H1 (cell line): ENCODE data around the gene THAP7. TPM values are rescaled to one million over a fixed set of nuclear protein-coding genes. Genes with fewer than 3 reads are reported as not detected.

Experiments
- CTCF ChIA-PET: fragments of 300-600 bp; sonication (Branson Sonifier 250); formaldehyde crosslinking; loops from one replicate; lab custom pipeline; 2021; ENCODE audit not compliant: partially characterized antibody; lab: Charles Lee
- POLR2A ChIA-PET: fragments of 300-600 bp; sonication (Branson Sonifier 250); formaldehyde crosslinking; loops from one replicate; lab custom pipeline; 2021; ENCODE audit warnings: inconsistent platforms; ENCODE audit not compliant: partially characterized antibody; lab: Charles Lee
- DNase-seq, 2 experiments: peaks; one replicate each; pipeline versions ENCODE4 v3.0.0 to v3.0.0-alpha.2; 2010 to 2022; ENCODE audit warnings: low spot score in 2 of 2, low read depth in 1 of 2, mixed read lengths in 1 of 2
- FAIRE-seq: peaks from 2 replicates; lab custom pipeline; 2011; peaks lifted over from hg19 to GRCh38; lab: Jason Lieb, UNC
- H2AFZ ChIP-seq: 2 replicates; pipeline ENCODE4 v1.8.1; 2012; ENCODE audit warnings: low read length, inconsistent platforms
- H2AK5ac ChIP-seq: 2 replicates; pipeline ENCODE4 v1.6.1; 2013; ENCODE audit warnings: low read depth, low read length
- H2BK120ac ChIP-seq: replicated peaks from 2 replicates; pipeline ENCODE3; 2013; ENCODE audit warnings: low read depth, low read length, inconsistent platforms
- H2BK12ac ChIP-seq: 2 replicates; pipeline ENCODE4 v1.6.1; 2013; ENCODE audit warnings: low read depth, low read length
- H2BK15ac ChIP-seq: 2 replicates; pipeline ENCODE4 v1.6.1; 2013; ENCODE audit warnings: low read length
- H2BK20ac ChIP-seq: 2 replicates; pipeline ENCODE4 v1.6.1; 2013; ENCODE audit warnings: low read length
- H2BK5ac ChIP-seq: 2 replicates; pipeline ENCODE4 v1.6.1; 2013; ENCODE audit warnings: low read depth, low read length
- H3K14ac ChIP-seq: 2 replicates; pipeline ENCODE4 v1.6.1; 2013; ENCODE audit warnings: inconsistent platforms; ENCODE audit not compliant: insufficient read length
- H3K18ac ChIP-seq: 2 replicates; pipeline ENCODE4 v1.6.1; 2013; ENCODE audit warnings: low read length; ENCODE audit errors: extremely low read depth
- H3K23ac ChIP-seq: 2 replicates; pipeline ENCODE4 v1.6.1; 2013; ENCODE audit warnings: inconsistent platforms; ENCODE audit not compliant: insufficient read length
- H3K23me2 ChIP-seq: 2 replicates; pipeline ENCODE4 v1.6.1; 2013; ENCODE audit warnings: low read depth, low read length
- H3K27ac ChIP-seq: 2 replicates; pipeline ENCODE4 v1.6.1; 2011; ENCODE audit warnings: low read depth, low read length, inconsistent platforms
- H3K27me3 ChIP-seq, 4 experiments: replicated peaks in 1 of 4; 1 replicate in 1 of 4; 2 replicates in 3 of 4; pipeline versions ENCODE4 v1.6.1 to v1.8.1; 2011 to 2013; ENCODE audit warnings: low read length in 3 of 4, mild to moderate bottlenecking in 3 of 4, inconsistent platforms in 2 of 4, mixed read lengths in 2 of 4, moderate library complexity in 1 of 4; ENCODE audit not compliant: control insufficient read depth in 3 of 4, insufficient read depth in 3 of 4; ENCODE audit errors: extremely low read depth in 1 of 4
- H3K36me3 ChIP-seq, 4 experiments: 2 replicates each; pipeline versions ENCODE4 v1.6.1 to v1.8.1; 2011 to 2013; ENCODE audit warnings: mild to moderate bottlenecking in 4 of 4, low read length in 3 of 4, moderate library complexity in 2 of 4, control low read depth in 1 of 4, inconsistent platforms in 1 of 4; ENCODE audit not compliant: insufficient read depth in 4 of 4, control insufficient read depth in 2 of 4
- H3K4ac ChIP-seq: replicated peaks from 2 replicates; pipeline ENCODE3; 2013; ENCODE audit warnings: low read length, low read depth, mixed read lengths, inconsistent platforms; ENCODE audit not compliant: insufficient read length
- H3K4me1 ChIP-seq, 4 experiments: replicated peaks in 1 of 4; 1 replicate in 1 of 4; 2 replicates in 3 of 4; pipeline versions ENCODE4 v1.6.1 to v1.8.1; 2011 to 2013; ENCODE audit warnings: low read length in 3 of 4, inconsistent platforms in 2 of 4, mixed read lengths in 1 of 4; ENCODE audit not compliant: insufficient read depth in 4 of 4, control insufficient read depth in 3 of 4
- H3K4me2 ChIP-seq, 2 experiments: 2 replicates each; pipeline versions ENCODE4 v1.6.1 to v1.8.1; 2011 to 2013; ENCODE audit warnings: low read depth in 2 of 2, low read length in 2 of 2, control low read depth in 1 of 2, inconsistent platforms in 1 of 2, mild to moderate bottlenecking in 1 of 2; ENCODE audit not compliant: insufficient read depth in 1 of 2
- H3K4me3 ChIP-seq, 4 experiments: fragments of 200-600, 300-600 bp in 1 of 4; sonication (generic), shearing (Covaris generic), sonication (Bioruptor Twin) in 1 of 4; 2 replicates each; pipeline versions ENCODE4 v1.5.1 to v1.8.1; 2011 to 2016; ENCODE audit warnings: low read length in 4 of 4, low read depth in 3 of 4, control low read depth in 2 of 4, inconsistent platforms in 2 of 4, mild to moderate bottlenecking in 2 of 4, mixed read lengths in 1 of 4, moderate library complexity in 1 of 4; ENCODE audit not compliant: insufficient read depth in 2 of 4; ENCODE audit errors: extremely low read depth in 1 of 4
- H3K56ac ChIP-seq: replicated peaks from 2 replicates; pipeline ENCODE3; 2013; ENCODE audit warnings: low read depth, mild to moderate bottlenecking, mixed read lengths, low read length, inconsistent platforms; ENCODE audit not compliant: insufficient read length
- H3K79me1 ChIP-seq: 2 replicates; pipeline ENCODE4 v1.6.1; 2013; ENCODE audit warnings: low read depth, low read length, control low read depth
- H3K79me2 ChIP-seq, 2 experiments: 2 replicates each; pipeline versions ENCODE4 v1.6.1 to v1.8.1; 2012 to 2013; ENCODE audit warnings: low read length in 2 of 2, mild to moderate bottlenecking in 2 of 2, inconsistent platforms in 1 of 2; ENCODE audit not compliant: insufficient read depth in 2 of 2, control insufficient read depth in 1 of 2
- H3K9ac ChIP-seq, 4 experiments: replicated peaks in 1 of 4; 1 replicate in 1 of 4; 2 replicates in 3 of 4; pipeline versions ENCODE4 v1.6.1 to v1.8.1; 2011 to 2013; ENCODE audit warnings: low read depth in 3 of 4, low read length in 3 of 4, control low read depth in 2 of 4, mild to moderate bottlenecking in 2 of 4, moderate library complexity in 2 of 4, inconsistent platforms in 1 of 4; ENCODE audit errors: extremely low read depth in 1 of 4
- H3K9me3 ChIP-seq, 2 experiments: 2 replicates each; pipeline versions ENCODE4 v1.6.1 to v1.8.1; 2012 to 2013; ENCODE audit warnings: mild to moderate bottlenecking in 2 of 2, moderate library complexity in 2 of 2, control low read depth in 1 of 2, inconsistent platforms in 1 of 2, low read depth in 1 of 2, low read length in 1 of 2, mixed read lengths in 1 of 2; ENCODE audit not compliant: insufficient read depth in 2 of 2
- H4K20me1 ChIP-seq, 2 experiments: replicated peaks in 1 of 2; 2 replicates each; pipeline versions ENCODE3 to v1.8.1; 2011 to 2013; ENCODE audit warnings: inconsistent platforms in 2 of 2, low read length in 2 of 2, mild to moderate bottlenecking in 1 of 2; ENCODE audit not compliant: insufficient read depth in 2 of 2, control insufficient read depth in 1 of 2
- H4K5ac ChIP-seq: 2 replicates; pipeline ENCODE4 v1.6.1; 2013; ENCODE audit warnings: low read length, low read depth, mixed read lengths, inconsistent platforms; ENCODE audit not compliant: insufficient read length
- H4K8ac ChIP-seq: 2 replicates; pipeline ENCODE4 v1.8.0; 2013; ENCODE audit warnings: mild to moderate bottlenecking, moderate library complexity, low read length, inconsistent platforms; ENCODE audit not compliant: insufficient read depth; ENCODE audit errors: extremely low read depth
- H4K91ac ChIP-seq: replicated peaks from 2 replicates; pipeline ENCODE3; 2013; ENCODE audit warnings: low read length, mixed read lengths, inconsistent platforms; ENCODE audit not compliant: insufficient read length
- CREB1 ChIP-seq: IDR thresholded peaks from 2 replicates; pipeline ENCODE4 v1.6.1; 2012; ENCODE audit warnings: inconsistent platforms
- RAD21 ChIP-seq, 2 experiments: IDR thresholded peaks in 1 of 2; conservative IDR thresholded peaks in 1 of 2; 2 replicates each; pipeline ENCODE4 v1.6.1; 2011; ENCODE audit warnings: low read depth in 2 of 2, low read length in 2 of 2, improper control_type of control experiment in 1 of 2, inconsistent platforms in 1 of 2, mild to moderate bottlenecking in 1 of 2, moderate library complexity in 1 of 2
- SP1 ChIP-seq: IDR thresholded peaks from 2 replicates; pipeline ENCODE4 v1.6.1; 2011; ENCODE audit warnings: low read depth, low read length
- SRF ChIP-seq: IDR thresholded peaks from 2 replicates; pipeline ENCODE4 v1.6.1; 2011; ENCODE audit warnings: mild to moderate bottlenecking, low read depth, low read length, moderate library complexity
- TAF1 ChIP-seq: IDR thresholded peaks from 2 replicates; pipeline ENCODE4 v1.6.1; 2011; ENCODE audit warnings: mild to moderate bottlenecking, low read depth, low read length
- TBP ChIP-seq: IDR thresholded peaks from 2 replicates; pipeline ENCODE4 v1.6.1; 2011; ENCODE audit warnings: low read depth, low read length, improper control_type of control experiment
- YY1 ChIP-seq: IDR thresholded peaks from 2 replicates; pipeline ENCODE4 v1.6.1; 2011; ENCODE audit warnings: low read depth, mild to moderate bottlenecking, low read length
- WGBS, 2 experiments: shearing (Covaris generic) in 1 of 2; methylation state at CpG; one replicate each; pipeline versions ENCODE4 v1.1.6 to v1.1.7; 2013 to 2015; ENCODE audit warnings: low lambda C conversion rate in 2 of 2, mixed read lengths in 2 of 2, inconsistent platforms in 1 of 2, low coverage in 1 of 2, missing lambda C conversion rate in 1 of 2; ENCODE audit not compliant: insufficient replicate concordance in 2 of 2, insufficient coverage in 1 of 2, insufficient read length in 1 of 2; ENCODE audit errors: extremely low coverage in 1 of 2, missing lambda C conversion rate in 1 of 2; 5-methylcytosine and 5-hydroxymethylcytosine counted together
- polyA plus RNA-seq, 7 experiments: library from polyadenylated mRNA; depleted of rRNA in 3 of 7; stranded (reverse) in 5 of 7; unstranded in 2 of 7; fragments of >200 nt in 5 of 7; fragments of 200-250 nt in 2 of 7; gene quantifications; 1 replicate in 5 of 7; 2 replicates in 1 of 7; 4 replicates in 1 of 7; pipeline versions ENCODE4 v1.2.1 to v1.2.3, GENCODE V29; 2011 to 2013; ENCODE audit warnings: missing spikeins in 2 of 7, mixed read lengths in 2 of 7
- total RNA-seq: library from RNA; stranded (reverse); fragmentation: NEBNext Ultra II Directional; extraction: Animal tissue kit (Norgen Biotek cat#: 25700); gene quantifications from 2 replicates; pipeline ENCODE4 v1.2.1, GENCODE V29; 2021
- TF ChIP-seq, protein P1 (sequence below): IDR thresholded peaks from 2 replicates; pipeline ENCODE4 v1.6.1; 2012; ENCODE audit warnings: inconsistent platforms
- TF ChIP-seq, protein P2 (sequence below): IDR thresholded peaks from 2 replicates; pipeline ENCODE4 v1.6.1; 2012; ENCODE audit warnings: inconsistent platforms
- TF ChIP-seq, protein P3 (sequence below): IDR thresholded peaks from 2 replicates; pipeline ENCODE4 v1.6.1; 2011; ENCODE audit warnings: low read length, improper control_type of control experiment

Gene THAP7
- total and polyA plus RNA-seq, 2 of the 8 experiments (the other 6 are each of a cell fraction or from before 2014, with no cell fraction given) = 16.9 to 32.5 TPM

- no peak overlapping the region for H3K4ac ChIP-seq
- peak overlapping the region; percentile 63 to 65 for H3K4me2 ChIP-seq
- H2BK120ac ChIP-seq = no peak overlapping the region
- H2BK15ac ChIP-seq = peak overlapping the region; percentile 100
- H2AK5ac ChIP-seq = no peak overlapping the region
- peak overlapping the region; percentile 40 for H4K5ac ChIP-seq
- peaks cover 11 to 17% of the 10 kb centered on the region in 2 experiments for H3K9me3 ChIP-seq
- POLR2A ChIA-PET = interaction anchor here (0.7 to 4.6 kb wide), 7 partner anchors 9 to 23 kb away, joined by 4 to 45 read pairs (median 4); partner anchors contain the start of genes AIFM3 and THAP7
- H3K79me2 ChIP-seq = no peaks in the 10 kb centered on the region
- H2BK12ac ChIP-seq = peak overlapping the region; percentile 96; the same call in 1 of the 2 replicates
- H3K56ac ChIP-seq = peak overlapping the region; percentile 37
- H4K91ac ChIP-seq = peak overlapping the region; percentile 95
- DNase-seq = peak; percentile 90 to 92
- peak; percentile 28 for FAIRE-seq
- peak overlapping the region; percentile 92 for H3K18ac ChIP-seq
- peak overlapping the region; percentile 93 for H2BK5ac ChIP-seq
- H3K79me1 ChIP-seq = no peaks in the 10 kb centered on the region
- no peak overlapping the region; the same call in 1 of the 2 replicates for H3K27ac ChIP-seq
- H4K20me1 ChIP-seq = peaks cover 0 to 1% of the 10 kb centered on the region in 2 experiments
- H2AFZ ChIP-seq = peak overlapping the region; percentile 98
- peak overlapping the region; percentile 7 to 45 (median 16); a peak in 5 of 8 replicates for H3K4me3 ChIP-seq
- peaks cover 0 to 14% (median 7%) of the 10 kb centered on the region in 4 experiments; a peak in 5 of 7 replicates for H3K27me3 ChIP-seq
- peak overlapping the region; percentile 98 for H4K8ac ChIP-seq
- no peak overlapping the region for H3K14ac ChIP-seq
- peaks cover 5 to 25% (median 8%) of the 10 kb centered on the region in 4 experiments; a peak in 6 of 7 replicates for H3K4me1 ChIP-seq
- peaks cover 8% of the 10 kb centered on the region for H3K23me2 ChIP-seq
- H3K23ac ChIP-seq = no peak overlapping the region
- CTCF ChIA-PET = interaction anchor here (1.1 to 2.5 kb wide), 2 partner anchors 10 to 19 kb away, joined by 3 to 10 read pairs; no protein-coding TSS in a partner anchor
- H3K9ac ChIP-seq = peak overlapping the region in 3 of 4 experiments; percentile 12 to 56 (median 49); a peak in 4 of 7 replicates
- WGBS, 2 experiments = 12% methylated on average over 25 of the region's 39 CpGs; no CpG with 5 or more reads in 1 of the 2 experiments
- H2BK20ac ChIP-seq = peak overlapping the region; percentile 93; the same call in 1 of the 2 replicates
- H3K36me3 ChIP-seq = no peaks in the 10 kb centered on the region
- TF ChIP-seq, protein P1, sequence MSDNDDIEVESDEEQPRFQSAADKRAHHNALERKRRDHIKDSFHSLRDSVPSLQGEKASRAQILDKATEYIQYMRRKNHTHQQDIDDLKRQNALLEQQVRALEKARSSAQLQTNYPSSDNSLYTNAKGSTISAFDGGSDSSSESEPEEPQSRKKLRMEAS = peak; percentile 96
- TF ChIP-seq SRF (no peak), SP1 (peak; percentile 51; the same call in 1 of the 2 replicates), TBP (peak; percentile 40; the same call in 1 of the 2 replicates), RAD21 (IDR thresholded peaks at IDR 0.05 in 1 of 2, conservative IDR thresholded peaks at IDR 0.05 in 1 of 2; ENCODE audit: low read depth in 2 of 2, low read length in 2 of 2) (no peak), YY1 (peak; percentile 87), CREB1 (peak; percentile 82), TAF1 (peak; percentile 63; the same call in 1 of the 2 replicates)
- TF ChIP-seq, protein P2, sequence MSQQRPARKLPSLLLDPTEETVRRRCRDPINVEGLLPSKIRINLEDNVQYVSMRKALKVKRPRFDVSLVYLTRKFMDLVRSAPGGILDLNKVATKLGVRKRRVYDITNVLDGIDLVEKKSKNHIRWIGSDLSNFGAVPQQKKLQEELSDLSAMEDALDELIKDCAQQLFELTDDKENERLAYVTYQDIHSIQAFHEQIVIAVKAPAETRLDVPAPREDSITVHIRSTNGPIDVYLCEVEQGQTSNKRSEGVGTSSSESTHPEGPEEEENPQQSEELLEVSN = peak; percentile 96
- TF ChIP-seq, protein P3, sequence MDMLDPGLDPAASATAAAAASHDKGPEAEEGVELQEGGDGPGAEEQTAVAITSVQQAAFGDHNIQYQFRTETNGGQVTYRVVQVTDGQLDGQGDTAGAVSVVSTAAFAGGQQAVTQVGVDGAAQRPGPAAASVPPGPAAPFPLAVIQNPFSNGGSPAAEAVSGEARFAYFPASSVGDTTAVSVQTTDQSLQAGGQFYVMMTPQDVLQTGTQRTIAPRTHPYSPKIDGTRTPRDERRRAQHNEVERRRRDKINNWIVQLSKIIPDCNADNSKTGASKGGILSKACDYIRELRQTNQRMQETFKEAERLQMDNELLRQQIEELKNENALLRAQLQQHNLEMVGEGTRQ = peak; percentile 81
These were observed 22.6 kb downstream of the THAP7 start for GRCh38 chr22:20979243-20979809.
